Measurements from ENCODE around the gene AMFR.
A peak's percentile ranks its signal among the peaks of the same experiment; 100 is the strongest.

DNA sequence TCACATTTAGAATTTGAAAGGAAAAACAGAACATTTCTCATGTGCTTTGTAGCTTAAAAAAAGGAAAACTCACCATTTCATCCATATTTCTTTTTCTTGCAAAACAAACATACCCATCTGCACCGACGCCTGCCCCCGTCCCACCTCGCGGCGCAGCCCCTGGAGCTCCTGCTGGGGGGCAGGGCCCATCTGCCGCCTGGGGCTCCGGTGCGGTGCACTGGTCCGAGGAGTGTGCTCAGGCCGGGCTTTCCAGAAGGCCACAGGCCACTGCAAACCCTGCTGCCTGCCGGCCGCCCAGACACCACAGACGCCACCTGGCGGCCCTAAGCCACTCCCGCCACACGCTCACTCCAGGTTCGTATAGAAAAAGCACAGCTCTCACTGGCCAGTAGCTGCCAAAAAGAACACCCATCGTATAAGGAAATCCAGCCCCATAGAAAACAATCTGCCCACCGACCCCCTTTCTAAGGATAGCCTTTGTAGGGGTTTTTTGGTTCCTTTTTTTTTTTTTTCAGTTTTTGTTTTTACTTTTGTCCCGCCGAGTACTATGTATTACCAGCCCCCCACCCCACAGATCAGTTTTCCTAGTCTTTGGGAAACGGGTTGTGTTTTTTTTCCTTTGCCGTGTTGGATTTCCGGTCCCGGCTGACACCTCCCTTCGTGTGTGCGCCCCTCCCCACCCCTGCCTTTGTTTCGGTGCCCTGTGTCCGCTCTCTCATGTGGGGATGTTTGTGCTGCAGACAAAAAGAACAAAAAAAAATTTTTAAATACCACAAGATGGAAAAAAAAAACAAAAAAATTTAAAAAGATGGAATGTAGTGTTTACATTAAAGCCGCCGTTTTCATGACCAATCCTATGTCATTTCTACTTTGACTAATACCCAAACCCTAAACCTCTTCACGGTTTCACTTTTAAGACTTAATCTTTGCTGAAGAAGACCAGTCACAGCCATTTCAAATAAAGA lies 68.8 kb downstream of the AMFR start:
- TF ChIP-seq, protein P1, sequence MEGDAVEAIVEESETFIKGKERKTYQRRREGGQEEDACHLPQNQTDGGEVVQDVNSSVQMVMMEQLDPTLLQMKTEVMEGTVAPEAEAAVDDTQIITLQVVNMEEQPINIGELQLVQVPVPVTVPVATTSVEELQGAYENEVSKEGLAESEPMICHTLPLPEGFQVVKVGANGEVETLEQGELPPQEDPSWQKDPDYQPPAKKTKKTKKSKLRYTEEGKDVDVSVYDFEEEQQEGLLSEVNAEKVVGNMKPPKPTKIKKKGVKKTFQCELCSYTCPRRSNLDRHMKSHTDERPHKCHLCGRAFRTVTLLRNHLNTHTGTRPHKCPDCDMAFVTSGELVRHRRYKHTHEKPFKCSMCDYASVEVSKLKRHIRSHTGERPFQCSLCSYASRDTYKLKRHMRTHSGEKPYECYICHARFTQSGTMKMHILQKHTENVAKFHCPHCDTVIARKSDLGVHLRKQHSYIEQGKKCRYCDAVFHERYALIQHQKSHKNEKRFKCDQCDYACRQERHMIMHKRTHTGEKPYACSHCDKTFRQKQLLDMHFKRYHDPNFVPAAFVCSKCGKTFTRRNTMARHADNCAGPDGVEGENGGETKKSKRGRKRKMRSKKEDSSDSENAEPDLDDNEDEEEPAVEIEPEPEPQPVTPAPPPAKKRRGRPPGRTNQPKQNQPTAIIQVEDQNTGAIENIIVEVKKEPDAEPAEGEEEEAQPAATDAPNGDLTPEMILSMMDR (IDR thresholded peaks at IDR 0.05 in 2 of 3, conservative IDR thresholded peaks at IDR 0.05 in 1 of 3; ENCODE audit: borderline replicate concordance in 1 of 3, insufficient read depth in 1 of 3, low read depth in 2 of 3, low read length in 2 of 3) = peak; percentile 79 to 94 (median 92)
- TF ChIP-seq SRF (IDR thresholded peaks at IDR 0.05; ENCODE audit: low read depth) = no peak
- TF ChIP-seq EZH2 (IDR thresholded peaks at IDR 0.05) = no peak
- TF ChIP-seq JUND (IDR thresholded peaks at IDR 0.05) = no peak
- TF ChIP-seq, protein P2, sequence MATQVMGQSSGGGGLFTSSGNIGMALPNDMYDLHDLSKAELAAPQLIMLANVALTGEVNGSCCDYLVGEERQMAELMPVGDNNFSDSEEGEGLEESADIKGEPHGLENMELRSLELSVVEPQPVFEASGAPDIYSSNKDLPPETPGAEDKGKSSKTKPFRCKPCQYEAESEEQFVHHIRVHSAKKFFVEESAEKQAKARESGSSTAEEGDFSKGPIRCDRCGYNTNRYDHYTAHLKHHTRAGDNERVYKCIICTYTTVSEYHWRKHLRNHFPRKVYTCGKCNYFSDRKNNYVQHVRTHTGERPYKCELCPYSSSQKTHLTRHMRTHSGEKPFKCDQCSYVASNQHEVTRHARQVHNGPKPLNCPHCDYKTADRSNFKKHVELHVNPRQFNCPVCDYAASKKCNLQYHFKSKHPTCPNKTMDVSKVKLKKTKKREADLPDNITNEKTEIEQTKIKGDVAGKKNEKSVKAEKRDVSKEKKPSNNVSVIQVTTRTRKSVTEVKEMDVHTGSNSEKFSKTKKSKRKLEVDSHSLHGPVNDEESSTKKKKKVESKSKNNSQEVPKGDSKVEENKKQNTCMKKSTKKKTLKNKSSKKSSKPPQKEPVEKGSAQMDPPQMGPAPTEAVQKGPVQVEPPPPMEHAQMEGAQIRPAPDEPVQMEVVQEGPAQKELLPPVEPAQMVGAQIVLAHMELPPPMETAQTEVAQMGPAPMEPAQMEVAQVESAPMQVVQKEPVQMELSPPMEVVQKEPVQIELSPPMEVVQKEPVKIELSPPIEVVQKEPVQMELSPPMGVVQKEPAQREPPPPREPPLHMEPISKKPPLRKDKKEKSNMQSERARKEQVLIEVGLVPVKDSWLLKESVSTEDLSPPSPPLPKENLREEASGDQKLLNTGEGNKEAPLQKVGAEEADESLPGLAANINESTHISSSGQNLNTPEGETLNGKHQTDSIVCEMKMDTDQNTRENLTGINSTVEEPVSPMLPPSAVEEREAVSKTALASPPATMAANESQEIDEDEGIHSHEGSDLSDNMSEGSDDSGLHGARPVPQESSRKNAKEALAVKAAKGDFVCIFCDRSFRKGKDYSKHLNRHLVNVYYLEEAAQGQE (IDR thresholded peaks at IDR 0.05; ENCODE audit: low read depth) = no peak
- no peak for TF ChIP-seq POLR2AphosphoS5 (IDR thresholded peaks at IDR 0.05; ENCODE audit: low read depth, low read length)
- TF ChIP-seq POLR2A (IDR thresholded peaks at IDR 0.05; ENCODE audit: borderline replicate concordance, extremely low read depth, insufficient read depth, insufficient read length) = no peak
- TF ChIP-seq, protein P3, sequence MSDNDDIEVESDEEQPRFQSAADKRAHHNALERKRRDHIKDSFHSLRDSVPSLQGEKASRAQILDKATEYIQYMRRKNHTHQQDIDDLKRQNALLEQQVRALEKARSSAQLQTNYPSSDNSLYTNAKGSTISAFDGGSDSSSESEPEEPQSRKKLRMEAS (IDR thresholded peaks at IDR 0.05) = peak; percentile 73; the same call in 1 of the 2 replicates
- peak; percentile 84 for TF ChIP-seq RAD21 (IDR thresholded peaks at IDR 0.05; ENCODE audit: low read depth)

Data from HCT116 (cell line).